NK-92 (cell line): Measurements from ENCODE around the gene CACNA1S.

ENCODE experiments used
- DNase-seq: peaks from one replicate; lab custom pipeline; 2025; ENCODE audit not compliant: unreplicated experiment; lab: John Stamatoyannopoulos, UW

Gene CACNA1S

DNA sequence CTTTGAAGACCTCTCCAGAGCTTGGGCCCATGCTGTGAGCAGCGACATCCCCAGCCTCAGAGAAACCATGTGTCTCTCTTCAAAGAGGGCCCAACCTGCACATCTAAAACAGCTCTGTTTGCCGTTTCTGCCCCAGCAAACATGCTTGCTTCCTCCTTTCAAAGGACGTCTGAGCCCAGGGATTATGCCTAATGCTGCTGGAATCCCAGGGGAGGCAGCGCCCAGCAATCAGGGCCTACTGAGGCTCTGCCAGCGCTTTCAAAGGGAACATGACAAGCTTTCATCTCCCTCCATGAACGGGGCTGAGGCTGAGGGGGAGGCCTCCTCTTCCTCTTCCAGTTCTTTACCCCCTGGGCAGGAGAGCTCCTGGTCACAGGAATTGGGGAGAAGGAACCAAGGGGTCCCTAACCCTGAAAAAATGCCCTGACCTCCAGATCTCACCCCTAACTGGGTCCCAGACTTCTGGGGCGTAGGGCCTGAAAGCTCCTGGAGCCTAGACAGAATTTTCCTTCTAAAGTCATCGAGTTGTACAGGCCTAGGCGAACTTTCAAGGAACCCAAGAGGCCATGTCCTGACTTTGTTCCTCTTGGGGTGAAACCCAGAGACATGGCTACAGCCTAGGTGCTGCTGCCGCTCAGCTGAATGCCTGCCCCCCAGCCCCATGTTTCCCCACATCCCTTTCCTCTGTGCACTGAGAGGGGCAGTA lies 28.2 kb upstream of the CACNA1S start:
- no peak for DNase-seq

DNA sequence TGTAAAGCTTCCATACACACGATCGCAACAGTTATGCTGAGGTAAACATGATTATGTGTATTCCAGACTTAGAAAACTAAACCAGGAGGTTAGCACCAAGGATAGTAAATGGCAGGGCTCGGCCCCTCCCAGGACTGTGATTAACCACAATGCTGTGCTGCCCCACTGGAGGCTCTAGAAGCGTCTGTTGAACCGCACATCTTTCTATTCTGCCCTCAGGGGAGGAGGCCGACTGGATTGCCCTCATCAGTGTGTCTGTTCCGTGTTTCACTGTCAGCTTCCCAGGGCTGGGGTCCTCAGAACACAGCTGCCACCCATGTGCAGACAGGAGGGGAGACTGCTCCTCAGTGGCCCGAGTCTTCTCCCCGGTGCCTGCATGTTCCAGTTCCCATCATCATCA lies 27.5 kb upstream of the CACNA1S start:
- no peak for DNase-seq

DNA sequence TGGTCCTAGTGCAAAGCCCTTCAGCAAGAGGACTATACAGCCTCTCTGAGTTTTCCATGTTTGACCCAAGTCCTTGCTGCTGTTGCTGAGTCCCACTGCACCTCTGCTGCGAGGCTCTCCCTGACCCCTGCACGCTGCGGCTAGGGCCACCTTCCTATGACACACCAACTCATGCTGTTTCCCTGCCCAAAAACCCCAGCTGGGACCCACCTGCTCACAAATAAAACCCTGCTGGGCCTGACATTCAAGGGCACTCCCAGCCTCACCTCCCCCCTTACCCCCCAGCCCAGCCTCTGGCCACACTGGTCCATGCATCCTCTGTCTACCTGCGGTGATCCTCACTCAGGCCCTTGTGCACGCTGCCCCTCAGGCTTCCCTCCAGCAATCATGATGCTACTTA lies 27.1 kb upstream of the CACNA1S start:
- DNase-seq, result no peak

DNA sequence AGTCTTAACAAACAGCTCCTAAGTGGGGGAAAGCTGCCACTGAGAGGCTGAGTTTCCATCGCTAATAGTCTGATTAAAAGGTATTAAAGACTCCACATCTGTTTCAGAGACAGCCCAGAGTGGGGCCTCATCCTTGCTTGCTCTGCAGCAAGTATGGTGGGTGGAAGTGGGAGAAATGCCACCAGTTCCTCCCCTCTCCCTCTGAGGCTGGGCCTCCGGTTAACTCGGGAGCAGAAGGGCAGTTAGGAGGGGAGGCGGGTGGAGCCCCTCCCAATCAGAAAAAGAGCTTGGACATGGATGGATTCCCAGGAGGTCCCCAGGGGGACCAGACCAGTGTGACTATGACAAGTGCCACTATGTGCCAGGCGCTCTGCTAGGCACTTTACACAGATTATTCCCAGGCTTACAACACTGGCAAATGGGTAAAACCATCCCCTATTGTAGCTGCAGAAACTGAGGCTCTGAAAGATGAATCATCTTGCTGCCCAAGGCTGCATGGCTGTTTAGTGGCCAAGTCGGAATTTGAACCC lies 26.1 kb upstream of the CACNA1S start:
- no peak for DNase-seq

DNA sequence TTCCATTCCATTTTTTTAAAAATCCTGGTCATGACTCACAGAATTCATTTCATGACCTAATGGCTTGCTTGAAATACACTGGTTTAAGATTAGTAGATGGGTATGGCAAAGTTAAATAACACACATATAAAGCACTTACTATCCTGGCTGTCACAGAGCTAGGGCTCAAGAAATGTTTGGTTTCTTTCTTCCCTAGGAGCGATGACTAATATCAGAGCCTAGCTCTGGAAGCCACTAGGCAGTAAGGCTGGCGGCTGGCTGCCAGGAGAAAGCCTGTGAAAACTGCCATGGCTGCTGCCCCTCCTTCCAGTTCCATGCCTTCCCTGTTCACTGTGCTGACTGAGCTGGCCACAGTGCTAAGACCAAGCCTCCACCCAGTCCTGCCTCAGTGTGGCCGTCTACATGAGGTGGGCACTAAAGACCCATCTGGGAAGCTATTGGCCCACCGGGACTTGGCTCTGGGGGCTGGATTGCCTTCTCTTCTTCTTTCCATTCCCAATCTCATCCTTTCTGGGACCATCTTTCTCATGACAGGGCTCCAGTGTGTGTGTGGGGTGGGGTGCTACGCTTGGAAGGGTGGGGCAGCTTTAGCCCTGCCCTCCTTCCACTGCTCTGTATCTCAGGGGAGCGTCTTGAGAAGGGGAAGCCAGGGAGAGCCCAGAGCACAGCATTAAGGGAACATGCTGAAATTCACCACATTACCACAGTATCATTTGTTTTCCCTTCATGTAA lies 25.5 kb upstream of the CACNA1S start:
- DNase-seq, result no peak

DNA sequence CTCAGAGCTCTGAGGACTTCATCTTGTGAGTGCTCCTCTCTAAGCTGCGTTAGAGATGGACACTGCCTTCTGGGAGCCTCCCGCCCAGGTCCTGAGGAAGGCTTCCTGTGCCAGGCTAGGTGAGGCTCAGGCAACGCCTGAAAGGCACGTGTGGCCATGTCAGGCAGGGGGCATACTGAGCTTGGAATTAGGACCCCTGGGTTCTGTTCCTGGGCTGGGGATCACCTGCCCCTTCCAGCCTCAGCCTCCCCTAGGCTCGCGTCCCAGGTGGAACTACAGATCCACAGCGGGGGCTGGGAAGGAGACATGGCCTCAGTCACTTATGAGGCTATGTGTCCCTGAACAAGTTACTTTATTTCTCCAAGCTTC lies 24.8 kb upstream of the CACNA1S start:
- no peak for DNase-seq

DNA sequence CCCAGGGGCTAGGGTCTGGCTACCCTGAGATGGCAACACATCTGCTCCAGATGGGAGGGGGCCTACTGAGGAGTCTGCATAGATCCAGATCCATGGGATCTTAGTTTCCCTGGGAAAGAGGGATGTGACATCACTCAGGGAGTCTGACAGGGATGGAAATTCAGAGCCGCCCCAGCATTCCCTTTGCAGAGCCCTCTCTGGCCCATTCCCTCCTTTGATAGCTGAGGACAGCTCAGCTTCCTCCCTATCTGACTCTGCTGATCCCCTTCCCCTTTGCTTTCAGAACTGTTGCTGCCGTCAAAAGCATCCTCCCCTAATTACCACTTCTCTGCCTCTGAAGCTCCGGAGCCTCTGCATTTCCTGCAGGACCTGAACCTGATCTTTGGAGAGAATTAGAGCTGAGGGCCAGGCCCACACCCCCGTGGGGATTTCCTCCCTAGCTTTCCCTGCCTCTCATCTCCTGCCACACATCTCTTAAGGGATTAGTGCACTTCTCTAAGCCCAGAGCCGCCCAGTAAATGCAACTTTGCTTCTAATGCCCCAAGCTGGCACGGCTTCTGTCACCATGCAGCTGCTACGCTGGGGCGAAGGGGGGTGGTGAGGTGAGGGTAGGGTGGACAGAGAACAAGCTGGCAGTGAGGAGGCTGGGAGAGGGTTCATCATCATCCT lies 24.3 kb upstream of the CACNA1S start:
- no peak for DNase-seq

DNA sequence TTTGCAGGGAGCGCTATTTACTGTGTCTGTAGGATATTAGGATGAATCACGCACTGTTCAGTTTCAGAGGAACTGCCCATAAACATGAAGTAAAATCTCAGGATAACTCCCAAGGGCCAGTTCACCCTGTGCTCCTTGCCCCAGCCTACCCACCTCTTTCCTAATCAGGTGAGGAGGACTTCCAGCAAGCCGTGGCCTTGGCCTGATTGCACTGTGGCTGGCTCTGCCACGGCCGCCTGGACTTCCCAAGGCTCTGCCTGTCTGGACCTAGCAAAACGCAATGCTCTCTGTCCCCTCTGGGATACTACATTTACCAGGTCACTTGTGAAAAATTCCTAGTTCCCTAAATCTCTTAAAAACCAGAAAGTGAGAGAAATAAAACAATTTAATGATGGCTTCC lies 22.2 kb upstream of the CACNA1S start:
- DNase-seq, result no peak

DNA sequence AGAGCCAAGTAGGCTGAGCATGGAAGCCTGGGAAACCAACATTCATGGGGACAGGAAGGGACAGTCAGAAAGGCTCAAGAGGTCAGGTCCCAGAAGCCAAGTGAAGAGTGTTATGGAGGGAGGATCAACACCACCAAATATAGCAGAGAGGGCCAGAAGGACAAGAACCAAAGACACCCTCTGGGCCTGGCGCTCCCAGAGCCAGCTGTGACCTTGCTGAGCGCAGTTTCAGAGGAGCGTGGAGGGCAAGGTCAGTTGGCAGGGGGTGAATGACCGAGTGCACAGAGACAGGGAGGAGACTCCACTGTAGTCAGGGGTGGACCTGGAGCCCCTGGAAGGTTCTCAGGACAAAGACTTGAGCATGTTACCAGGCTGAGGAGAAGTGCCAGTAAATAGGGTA lies 19.2 kb upstream of the CACNA1S start:
- DNase-seq, result no peak

DNA sequence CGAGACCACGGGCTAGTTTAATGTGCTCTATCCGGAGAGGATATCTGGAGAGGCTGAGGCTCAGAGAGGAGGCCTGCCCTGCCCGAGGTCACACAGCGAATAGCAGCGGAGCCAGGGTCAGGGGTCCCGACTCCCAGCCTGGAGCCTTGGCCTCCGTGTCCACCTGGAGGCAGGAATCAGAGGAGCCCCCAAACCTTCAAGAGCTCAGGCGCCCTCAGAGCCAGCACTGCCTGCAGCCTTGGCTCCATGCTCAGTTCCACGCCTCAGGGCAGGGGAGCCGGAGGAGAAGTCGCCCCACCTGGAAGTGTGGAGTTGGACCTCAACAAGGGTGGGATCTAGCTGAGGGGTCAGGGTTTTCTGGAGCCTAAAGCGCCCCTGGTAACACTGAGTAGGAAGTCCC lies 16.7 kb upstream of the CACNA1S start:
- no peak for DNase-seq

DNA sequence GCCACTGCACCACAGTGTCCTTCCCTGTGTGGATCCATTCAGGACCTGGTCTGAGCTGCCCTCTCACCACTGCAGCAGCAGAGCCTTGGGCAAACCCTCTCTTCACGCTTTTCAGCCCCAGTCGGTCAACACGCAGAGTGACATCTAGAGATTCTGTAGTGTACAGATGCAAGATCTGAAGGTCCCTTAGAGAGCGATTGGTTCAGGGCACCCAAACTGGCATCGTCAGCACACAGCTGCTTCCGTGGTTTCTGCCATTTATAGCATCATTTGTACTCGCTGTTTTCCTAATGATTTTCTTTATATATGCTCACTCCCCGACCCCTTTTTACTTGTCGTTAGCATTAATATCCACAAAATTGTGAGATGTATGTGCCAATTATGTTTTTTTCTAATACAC lies 16.2 kb upstream of the CACNA1S start:
- DNase-seq, result no peak

DNA sequence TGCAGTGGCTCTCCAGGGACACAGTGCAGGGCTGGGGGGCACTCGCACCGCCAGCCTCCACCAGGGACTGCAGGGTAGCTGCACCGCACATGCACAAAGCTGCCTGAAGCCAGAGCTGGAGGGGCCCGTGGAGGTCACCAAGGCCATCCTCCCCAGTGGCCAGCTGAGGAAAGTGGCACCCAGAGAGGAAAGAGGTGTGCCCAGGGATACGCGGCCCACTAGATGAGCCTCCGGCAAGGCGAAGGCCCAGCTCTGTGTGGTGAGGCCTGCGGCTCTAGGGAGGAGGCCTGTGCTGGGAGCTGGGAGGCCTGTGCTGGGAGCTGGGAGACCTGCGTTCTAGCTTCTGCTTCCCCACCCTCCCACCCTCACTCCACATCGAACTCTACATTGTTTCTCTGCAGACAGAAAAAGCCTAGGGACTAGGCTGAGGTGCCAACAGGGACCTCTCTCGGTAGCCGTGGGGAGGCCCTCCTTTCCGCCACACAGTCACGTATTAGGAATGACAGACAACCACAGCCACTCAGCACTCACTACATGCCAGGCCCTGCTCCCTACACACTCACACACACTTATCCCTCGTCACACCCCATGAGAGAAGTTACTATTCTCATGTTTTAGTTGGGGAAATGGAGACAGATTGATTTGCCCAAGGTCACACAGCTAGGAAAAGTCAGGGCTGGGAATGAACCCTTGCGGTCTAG lies 15.7 kb upstream of the CACNA1S start:
- no peak for DNase-seq

DNA sequence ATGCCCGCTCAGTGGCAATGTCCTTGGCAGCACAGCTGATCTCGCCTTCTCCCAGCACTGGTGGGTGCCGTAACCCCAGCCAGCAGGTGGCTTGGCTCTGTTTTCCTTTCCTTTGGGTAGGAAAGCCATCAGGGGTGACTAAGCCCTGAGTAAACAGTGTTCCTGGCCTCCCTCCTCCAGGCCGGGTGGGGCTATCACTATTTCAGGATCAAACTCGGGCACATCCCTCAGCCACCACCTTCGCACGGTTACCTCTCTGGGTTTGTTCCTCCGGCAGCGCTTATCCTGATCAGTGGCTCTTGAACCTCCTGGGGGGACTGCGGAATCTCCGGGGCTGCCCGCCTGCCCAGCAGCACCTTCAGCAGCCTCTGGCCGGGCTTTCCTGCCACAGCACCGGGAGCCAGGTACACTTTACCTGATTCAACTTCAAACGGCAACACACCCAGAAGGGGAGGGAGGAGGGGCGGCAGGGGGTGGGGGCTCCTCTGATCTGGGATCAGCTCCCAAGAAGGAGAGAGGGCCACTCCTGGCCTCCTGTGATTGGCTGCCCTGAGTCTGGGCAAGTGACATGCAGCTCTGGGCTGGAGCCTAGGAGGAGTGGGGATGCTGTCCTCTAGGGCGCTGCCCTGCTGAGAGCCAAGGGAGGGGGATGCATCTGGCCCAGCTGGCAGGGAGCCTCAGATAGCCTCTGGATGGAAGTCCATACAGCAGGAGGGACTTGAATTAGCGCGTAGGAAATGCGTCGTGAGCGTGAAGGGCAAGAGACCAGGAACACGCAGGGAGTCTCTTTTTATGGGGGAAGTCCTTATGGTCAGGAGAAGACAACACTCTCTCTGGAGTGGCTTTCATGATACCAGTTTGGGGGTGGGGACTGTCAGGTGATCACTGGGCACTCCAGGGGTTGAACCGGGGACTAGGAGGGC lies 14.9 kb upstream of the CACNA1S start, which contains the start of gene ASCL5:
TSS of gene ASCL5 (minus strand) at position 353 of the 923 bp plus-strand sequence. CDS start 11,812 bp downstream, outside the sequence.
- DNase-seq, result no peak

DNA sequence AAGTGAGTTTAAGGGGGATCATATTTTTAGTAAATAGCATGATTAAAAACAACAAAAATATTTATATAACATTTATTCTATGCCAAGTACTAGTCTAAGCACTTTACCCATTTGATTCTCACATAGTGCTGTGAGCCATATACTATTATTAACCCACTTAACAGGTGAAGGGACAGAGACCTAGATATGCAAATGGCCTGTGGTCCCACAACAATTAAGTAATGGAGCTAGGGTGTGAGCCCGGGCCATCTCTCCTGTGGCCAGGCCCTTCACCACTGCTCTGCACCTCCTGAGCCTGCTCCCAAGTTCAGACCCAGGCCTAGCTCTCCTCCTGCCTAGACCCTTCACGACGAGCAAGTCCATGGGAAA lies 14.2 kb upstream of the CACNA1S start:
- DNase-seq, result no peak

DNA sequence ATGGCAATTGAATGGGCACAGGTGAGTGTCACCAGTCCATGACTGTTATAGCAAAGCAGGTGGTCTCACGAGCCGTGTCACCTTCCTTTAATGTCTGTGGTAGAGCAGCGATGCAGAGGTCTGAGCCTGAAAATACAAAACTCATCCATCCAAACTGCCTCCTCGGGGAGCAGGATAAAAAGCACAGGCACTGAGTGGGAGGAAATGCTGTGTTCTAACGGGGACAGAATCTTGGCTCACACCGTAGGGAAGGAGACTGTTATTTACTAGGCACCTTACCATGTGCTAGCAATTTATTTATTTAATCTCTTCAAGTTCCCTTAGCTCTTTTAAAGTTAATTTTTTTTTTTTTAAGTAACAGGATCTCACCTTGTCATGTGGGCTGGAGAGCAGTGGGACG lies 13.6 kb upstream of the CACNA1S start:
- no peak for DNase-seq

DNA sequence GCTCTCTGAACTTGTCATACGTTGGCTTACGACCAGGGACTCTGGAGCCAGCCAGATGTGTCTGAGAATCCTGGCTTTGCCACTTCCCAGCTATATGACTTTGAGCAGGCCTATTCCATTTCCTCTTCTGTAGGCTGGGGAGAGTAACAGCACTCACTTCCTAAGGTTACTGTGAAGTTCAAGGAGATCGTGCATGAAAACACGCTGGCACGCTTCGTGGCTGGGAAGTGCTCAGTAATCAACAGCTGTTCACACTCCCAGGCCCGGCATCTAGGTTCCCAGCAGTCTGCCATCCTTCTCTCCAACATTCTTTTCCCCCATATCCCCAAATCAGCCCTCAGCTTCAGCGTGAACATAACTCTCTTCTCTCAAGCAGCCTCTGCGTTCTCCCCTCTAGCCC lies 12.8 kb upstream of the CACNA1S start:
- DNase-seq, result no peak

DNA sequence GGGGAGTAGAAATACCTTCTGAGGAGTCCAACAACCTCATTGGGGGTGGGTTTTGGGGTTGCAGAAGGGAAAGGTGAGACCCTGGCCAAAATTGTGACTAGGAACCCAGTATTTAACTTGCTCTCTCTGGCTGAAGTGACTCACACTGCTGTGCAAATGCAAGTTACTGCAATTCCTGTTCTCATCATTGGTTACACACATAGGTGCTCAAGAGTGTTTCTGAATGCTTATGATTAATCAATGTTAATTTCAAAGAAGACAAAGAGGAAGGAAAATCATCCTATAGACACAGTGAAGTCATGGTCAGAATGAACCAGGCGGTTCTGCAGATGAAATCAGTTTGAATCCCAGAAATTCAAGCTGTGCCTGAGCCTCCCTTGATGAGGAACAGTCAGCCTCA lies 11.6 kb upstream of the CACNA1S start:
- DNase-seq, result no peak

DNA sequence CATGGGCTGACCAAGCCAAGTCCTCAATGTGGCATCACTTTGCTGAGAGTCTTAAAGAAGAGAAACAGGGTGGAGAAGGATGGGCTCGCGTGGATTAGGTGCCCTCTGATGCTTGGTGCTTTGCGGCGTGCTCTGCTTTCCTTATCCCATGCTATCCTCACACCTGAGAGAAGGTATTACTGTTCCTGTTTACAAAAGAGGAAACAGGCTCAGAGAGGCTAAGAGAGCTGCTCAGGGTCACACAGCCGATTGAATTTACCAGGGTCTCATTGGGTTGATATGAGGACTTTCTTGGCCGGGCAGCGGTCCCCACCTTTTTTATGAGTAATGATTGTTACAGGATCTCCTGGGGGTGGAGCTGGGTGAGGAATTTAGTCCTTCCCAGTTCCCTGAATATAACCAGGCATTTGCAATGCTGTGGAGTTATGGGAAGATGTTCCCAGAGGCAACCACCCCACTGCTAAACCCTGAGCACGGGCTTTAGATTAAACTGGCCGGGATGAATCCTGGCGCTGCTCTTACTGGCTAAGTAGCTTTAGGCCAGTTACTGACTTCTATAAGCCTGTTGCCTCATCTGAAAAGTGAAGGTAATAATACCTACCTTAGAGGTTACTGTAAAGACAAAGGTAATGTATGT lies 10.2 kb upstream of the CACNA1S start:
- no peak for DNase-seq

DNA sequence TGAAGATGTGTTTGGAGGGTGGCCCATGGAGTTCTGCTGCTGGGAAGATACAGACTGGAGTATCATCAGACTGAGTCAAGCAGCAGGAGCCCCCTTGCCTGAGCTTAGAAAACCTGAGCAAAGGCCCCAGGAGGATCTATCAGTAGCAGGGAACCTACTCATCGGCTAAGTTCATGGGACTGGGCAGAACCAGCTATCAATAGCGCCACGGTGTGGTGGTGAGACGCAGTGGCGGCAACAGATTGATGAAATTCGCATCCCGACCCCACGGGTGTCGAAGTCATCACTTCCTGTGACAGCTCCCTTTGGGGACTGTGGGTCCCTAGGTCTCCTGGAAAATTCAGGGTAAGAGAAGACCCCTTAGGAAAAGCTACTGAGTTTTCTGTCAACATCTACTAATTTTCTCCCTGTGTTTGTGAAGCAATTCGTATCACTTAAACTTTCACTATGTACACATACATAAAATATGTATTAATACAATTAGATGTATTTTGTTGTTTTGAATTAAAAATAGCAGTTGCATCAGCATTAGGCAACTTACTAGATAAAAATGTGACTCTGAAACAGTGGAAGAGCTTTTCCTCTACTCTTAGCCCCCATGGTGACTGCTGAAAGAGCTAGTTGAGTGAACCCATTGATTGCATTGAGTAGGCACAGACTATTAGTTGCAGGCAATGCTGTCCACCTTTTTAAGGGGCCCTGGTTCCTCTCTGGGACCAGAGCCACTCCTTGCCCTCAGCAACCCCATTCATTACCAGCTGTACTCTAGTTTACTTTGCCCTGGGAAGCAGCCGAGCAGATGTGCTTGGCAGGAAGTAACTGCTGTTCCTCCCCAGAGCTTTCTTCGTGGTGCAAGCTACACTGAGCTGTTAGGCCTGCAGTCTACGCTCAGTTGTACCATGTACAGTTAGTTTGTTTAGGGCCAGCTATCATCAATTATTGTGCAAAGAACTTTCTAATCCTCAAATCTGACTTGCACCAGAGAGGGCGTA lies 7.3 kb upstream of the CACNA1S start:
- no peak for DNase-seq
